Measurements from ENCODE around the gene VEZF1. TPM values are rescaled to one million over a fixed set of nuclear protein-coding genes. Genes with fewer than 3 reads are reported as not detected.

Gene VEZF1
- polyA plus RNA-seq, 5 donors, result 79.9 to 105 (median 96.7) TPM

DNA sequence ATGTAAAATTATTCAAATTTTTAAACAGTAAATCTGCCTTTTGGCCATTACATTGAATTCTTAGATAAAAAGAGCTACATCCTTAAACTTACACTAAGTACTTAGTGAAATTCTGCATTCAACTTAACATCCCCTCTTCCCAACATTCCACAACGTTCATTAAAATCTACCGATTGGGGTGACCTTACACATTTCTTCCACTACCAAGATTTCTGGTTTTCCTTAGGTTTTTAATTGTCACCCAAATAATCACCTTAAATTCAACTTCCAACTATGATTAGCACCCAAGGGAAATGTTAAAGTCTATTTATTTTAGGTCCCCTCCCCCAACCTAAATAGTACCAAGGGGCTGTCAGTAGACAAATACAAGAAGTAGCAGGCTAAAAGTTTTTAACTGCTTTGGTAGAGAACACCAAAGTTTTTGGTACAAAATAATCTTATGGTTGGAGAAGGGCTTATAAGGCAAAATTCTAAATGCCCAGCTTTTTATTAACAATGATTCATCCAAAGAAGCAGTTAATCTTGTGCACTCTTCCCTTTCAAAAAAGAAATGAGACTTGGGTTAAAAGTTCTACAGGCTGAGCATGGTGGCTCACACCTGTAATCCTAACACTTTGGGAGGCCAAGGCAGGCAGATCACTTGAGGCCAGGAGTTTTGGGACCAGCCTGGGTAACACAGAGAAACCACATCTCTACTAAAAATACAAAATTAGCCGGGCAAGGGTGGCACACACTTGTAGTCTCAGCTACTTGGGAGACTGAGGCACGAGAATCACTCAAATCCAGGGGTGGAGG lies 14.3 kb upstream of the VEZF1 start:
- no peak for DNase-seq

- DNase-seq, result no peak
These were observed 13.5 kb upstream of the VEZF1 start for GRCh38 chr17:58001461-58002124.

GRCh38 chr17:57999496-58000017 lies 11.5 kb upstream of the VEZF1 start:
- peak; percentile 56 to 70 for DNase-seq

- DNase-seq, result no peak
These were observed 11.0 kb upstream of the VEZF1 start for GRCh38 chr17:57999010-57999495.

DNA sequence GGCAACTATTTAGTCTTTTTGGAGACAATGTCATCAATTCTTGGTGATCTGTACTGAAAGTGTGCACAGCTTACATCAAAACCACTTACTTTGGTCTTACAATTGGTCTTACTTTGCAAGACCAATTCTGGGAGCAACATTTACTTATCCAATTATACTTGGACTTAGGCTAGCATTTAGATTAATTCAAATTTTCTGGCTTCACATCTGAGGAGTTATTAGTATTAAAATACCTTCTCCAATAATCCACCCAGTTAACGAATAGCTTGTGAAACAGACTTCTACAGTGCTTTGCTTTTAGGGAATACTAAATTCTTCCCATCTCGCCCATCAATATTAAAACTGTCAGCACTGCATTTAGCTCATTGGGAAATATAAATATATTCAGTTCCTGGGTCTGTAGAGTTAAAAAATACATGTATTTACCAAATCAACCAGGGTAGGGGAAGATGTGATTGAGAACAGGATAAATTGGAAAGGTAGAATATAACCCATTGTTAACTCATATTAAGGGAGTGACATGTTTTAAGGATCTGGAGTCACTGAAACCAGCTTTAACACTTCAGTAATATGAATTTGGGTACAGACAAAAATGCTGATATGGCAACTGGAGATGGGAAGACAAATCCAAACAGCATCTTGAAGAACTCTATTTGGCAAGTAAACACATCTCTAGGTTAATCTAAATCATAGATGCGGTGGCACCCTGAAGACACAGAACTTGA lies 9.2 kb upstream of the VEZF1 start:
- DNase-seq, result no peak

DNA sequence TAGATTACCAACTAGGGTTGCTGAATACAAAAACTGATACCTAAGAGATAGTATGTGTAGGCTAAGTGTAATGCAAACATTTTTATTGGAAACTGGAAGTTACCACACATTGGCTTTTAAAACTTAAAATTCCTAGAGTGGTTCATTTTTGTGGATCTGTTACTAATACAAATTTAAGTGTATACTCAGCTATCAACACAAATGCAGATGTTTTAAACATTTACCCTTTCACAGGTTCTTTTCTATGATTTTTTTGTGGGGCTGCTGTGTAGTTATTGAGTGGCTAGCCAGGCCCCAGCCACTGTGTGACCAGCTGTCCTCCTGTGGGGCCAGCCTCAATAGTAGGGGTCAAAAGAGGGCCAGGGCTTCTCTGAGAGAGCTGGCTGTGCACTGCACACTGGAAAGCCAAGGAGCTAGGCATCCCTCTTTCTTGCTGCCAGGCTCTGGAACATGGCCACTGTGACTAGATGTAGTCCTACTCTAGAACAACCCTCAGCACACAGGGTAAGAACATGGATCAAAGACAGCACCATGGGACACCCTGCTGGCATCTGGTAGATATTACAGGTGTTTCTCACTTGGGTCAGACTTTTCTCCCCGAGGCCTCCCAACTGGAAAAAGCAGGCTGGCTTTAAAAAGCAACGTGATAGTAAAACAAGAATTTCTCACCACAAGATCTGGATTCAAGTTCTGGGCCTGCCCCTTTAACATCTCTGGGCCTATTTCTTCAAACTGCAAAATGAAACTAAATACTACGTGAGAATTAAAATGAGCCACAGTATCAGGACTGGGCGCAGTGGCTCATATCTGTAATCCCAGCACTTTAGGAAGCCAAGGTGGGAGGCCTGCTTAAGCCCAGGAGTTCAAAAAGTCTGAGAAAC lies 7.3 kb upstream of the VEZF1 start:
- peak in 1 of 2 donors; percentile 65 for DNase-seq

DNA sequence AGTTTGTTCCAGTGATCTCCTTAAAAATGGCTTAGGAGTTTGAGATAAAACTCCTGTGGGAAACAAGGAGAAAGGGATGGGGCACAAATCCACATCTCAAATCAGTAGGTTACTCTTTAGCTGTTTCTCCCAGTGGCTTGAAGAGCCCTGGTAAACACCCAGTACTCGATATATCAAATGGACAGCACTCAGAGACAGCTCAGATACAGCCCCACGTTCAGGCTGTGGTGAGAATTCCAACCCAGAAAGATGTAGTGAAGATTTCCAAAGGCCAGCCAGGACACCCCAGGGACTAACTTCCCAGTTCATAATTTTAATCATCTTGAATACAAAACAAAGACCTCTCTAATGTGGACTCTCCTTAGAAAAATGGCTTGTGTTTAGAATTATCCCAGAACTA lies 6.4 kb upstream of the VEZF1 start:
- no peak for DNase-seq

DNA sequence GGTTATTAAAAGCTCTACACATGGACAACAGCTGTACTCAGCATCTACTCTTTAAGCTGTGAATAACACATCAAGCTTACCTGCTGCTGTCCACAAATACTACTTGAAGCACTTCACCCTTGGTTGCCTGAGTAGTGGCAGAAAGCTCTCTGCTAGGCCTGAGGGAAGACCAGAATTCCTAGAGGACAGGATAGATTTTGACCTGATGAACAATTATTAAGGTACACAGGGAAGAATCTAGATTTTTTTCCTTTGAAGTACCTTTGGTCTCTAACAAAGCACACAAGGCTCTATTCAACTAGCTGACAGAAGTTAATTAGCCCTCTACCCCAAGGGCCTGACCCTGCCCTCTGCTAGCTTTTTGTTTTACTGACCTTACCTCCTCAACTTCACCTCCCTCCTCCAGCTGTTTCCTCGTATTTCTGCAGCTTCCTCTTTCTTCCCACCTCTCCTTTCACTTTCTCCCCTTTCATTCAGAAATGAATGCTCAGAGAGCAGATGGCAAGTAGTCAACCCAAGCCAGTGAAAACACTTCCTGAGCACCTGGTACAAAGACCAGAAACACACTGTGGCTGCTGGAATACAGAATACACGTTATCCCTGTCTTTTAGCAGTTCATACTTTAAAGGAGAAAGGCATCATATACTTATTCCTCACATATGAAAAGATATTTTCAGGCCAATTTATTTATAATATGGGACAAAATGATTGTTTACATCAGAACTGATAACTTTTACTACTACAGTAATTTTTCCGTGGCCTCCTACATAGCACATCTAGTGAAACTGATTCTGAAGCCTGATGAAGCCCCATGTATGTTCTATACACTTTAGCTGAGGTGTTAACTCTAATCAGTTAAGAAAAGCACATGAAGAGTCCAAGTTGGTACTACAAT lies 5.7 kb upstream of the VEZF1 start:
- DNase-seq, result no peak

DNA sequence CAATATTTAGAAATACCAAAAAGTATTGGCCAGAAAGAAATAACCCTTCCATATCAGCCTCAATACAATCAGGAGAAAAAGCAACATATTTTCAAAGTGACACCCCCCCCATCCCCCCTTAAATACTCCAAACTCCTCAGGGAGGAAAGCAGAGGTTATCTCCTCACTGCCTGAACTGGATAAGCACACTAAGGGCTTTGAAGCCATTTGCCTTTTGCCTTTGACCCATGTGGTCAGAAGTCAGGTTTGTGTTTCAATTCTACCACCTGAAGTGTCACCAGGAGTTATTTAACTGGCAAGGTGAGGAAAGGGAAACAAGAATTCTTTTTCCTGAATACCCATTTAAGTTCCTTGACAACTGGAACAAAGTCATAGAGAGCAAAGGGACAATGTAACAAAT lies 3.5 kb upstream of the VEZF1 start:
- DNase-seq, result no peak

GRCh38 chr17:57990037-57990436 lies 2.0 kb upstream of the VEZF1 start:
- no peak for DNase-seq

- peak; percentile 79 to 80 for DNase-seq
These were observed 522 bp upstream of the VEZF1 start for GRCh38 chr17:57988301-57989250.

DNA sequence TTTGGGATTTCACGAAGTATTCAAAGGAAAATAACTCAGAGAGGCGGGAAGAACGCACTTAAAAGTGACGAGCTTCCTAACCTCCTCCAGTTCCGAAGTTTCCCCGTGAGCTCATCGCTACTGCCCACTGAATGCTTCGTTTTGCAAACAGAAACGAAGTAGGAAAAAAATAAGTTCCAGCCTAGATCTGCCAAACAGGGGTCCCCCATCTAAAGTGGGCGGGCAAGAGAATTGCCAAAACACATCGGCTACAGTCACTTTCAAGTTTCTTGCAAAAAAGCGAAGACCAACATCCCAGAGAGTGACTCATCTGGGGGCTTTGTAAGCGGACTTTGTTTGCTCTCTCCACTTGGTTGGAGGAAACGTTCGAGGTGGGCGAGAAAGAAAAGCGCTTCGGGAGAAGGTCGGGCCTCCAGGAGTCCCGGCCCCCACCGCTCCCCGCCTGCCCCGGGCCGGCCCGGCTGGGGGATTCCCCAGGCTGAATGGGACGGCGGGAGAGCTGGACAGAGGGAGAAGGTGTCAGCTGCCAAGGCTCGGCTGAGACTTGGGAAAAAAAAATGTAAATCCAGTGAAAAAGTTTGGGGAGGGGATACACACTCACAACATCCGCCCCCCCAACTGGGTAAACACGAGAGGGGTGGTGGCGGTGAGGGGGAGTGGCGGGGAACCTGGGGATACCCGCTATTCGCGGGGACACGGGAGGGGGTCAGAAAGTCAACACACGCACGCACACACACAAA lies 1.0 kb downstream of the VEZF1 start:
- DNase-seq, result peak; percentile 60 to 66

DNA sequence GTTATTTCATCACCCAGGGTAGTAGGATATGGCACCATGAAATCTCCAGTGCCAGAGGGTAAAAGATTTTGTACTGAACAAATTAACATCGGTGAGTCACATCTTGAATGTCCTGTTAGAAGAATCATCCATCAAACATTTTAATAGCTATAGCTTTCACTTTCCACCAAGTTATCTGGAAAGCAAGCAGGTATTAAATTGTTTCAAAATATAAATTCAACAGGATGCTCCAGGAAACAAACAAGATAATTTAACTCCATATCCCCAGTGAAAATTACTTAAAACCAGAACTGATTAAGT lies 2.4 kb downstream of the VEZF1 start:
- DNase-seq, result no peak

DNA sequence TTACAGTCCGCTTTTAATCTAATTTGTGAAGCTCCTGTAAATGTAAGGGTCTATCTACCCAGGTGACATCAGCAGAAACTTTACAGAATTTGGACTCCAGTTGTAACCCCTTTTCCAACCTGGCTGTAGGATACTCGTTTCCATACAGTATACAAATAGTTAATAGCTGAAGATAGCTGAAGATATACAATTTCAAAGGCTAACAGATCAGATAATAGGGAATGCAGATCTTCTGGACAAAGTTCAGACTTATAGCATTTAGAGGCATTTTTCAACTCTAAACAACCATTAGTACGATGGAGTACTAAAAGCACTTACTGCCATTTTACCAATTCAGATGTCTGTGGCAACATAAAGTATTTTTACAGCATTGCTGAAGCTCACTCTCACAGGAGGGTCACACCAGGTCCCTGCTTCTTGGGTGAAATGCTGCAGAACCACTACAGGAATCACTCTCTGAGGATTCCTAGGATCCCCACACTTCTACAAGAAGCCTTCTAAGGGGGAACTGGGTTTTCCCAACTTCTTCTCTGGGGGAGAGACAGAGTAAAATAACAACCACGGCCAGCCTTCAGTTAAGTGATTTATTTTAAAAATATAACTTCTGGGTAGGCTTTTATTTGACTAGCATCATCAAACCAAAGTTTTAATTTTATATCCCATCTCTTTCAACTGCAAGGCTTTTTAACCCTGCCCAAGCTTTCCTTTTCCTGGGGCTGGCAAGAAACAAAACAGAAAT lies 2.9 kb downstream of the VEZF1 start:
- DNase-seq, result no peak

DNA sequence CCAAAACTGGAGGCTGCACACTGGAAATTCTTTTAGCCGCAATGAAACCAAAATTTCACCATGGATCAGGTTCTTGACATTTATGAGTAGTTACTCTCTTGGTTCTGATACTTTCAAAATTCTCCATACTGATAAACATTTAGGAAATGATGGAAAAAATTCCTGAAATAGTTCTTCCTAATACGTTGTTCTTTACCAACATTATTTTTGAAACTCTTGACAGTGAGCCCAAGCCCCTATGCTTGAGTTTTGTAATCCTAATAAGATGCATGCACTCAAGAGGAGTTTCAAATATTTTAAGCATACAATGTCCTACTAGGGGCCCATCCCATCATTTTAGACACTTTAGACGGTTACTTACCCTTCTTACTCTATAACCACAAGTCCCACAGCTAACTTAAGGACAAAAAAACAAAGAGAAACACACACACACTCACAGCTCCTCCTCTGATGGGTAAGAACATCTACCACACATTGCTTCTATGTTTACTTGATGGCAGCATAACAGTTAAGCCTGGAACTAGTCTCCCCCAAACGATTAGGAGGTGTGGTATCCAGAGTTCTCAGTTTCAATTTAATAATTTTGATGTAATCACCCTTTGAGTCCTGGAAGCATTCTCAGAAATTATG lies 3.7 kb downstream of the VEZF1 start:
- no peak for DNase-seq

DNA sequence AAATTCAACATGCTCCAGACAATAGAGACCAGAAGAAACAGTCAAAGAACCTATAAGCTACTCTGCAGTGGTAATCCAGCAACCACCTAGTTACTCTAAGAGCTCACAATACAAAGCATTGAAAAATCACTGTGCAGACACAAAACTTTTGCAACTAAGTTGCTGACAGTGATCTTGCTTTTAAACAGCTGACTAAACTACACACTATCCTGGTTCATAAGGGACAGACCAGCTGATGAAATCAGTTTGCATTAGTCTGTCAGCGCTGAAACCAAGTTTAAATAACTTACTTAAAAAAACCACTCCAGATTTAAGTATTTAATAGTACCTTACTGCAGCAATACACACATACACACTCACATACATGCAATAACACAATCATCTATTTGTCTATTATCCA lies 4.6 kb downstream of the VEZF1 start:
- no peak for DNase-seq

GRCh38 chr17:57982452-57983170 lies 5.4 kb downstream of the VEZF1 start:
- DNase-seq, result no peak

All from right lung (tissue), 5 donors.